ENCODE results near the gene ATP5PB. TPM values are rescaled to one million over a fixed set of nuclear protein-coding genes. Genes with fewer than 3 reads are reported as not detected.

The ATP5PB gene
- total RNA-seq, 4 donors from 2014 or later = 91.2 to 176 (median 103) TPM

DNA sequence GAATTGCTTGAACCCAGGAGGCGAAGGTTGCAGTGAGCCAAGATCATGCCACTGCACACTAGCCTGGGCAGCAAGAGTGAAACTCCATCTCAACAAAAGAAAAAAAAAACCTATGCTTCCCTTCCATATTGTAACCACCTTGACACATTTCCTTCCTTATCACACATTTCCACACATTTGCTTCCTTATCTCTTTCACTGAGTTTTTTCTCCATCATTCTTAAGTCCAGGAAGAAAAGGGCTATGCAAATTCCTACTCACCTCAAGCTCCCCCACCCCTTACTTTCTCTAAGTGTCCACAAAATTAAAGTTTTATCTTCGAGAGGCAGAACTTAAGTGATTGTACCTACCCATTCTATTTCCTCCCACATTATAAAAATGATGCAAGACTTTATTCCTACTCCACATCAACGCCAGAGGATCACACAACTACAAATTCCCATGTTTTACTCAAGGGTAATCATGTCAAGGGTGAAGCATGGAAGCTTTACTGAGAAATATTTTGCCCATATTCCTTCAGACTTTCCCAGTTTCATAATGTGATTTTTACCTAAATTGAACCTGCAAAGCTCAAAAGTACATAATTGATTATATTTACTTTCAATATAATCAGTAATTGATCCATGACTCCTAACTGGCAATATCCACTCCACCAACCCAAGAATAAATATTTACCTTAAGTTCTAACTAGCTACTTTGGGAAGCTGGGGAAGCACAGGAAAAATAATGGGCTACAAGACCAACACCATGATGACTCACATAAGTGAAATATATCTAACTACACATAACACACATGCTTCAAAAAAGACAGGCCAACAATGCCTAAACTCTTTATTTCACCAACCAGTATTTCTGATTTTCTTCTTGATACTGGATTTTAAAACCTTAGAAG, 9.6 kb upstream of the ATP5PB start:
- WGBS, 2 donors = 90 to 94% methylated on average over 3 of the region's 3 CpGs
- TF ChIP-seq POLR2A (IDR thresholded peaks at IDR 0.05) (no peak), EP300 (IDR thresholded peaks at IDR 0.05) (no peak)
- TF ChIP-seq, protein P1, sequence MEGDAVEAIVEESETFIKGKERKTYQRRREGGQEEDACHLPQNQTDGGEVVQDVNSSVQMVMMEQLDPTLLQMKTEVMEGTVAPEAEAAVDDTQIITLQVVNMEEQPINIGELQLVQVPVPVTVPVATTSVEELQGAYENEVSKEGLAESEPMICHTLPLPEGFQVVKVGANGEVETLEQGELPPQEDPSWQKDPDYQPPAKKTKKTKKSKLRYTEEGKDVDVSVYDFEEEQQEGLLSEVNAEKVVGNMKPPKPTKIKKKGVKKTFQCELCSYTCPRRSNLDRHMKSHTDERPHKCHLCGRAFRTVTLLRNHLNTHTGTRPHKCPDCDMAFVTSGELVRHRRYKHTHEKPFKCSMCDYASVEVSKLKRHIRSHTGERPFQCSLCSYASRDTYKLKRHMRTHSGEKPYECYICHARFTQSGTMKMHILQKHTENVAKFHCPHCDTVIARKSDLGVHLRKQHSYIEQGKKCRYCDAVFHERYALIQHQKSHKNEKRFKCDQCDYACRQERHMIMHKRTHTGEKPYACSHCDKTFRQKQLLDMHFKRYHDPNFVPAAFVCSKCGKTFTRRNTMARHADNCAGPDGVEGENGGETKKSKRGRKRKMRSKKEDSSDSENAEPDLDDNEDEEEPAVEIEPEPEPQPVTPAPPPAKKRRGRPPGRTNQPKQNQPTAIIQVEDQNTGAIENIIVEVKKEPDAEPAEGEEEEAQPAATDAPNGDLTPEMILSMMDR (IDR thresholded peaks at IDR 0.05) = no peak
- no peak for DNase-seq (ENCODE audit: low spot score in 2 of 2)
- Histone ChIP-seq H3K9me3 (no peaks in the 10 kb centered on the region), H3K27ac (no peak overlapping the region), H3K4me3 (no peak overlapping the region), H3K4me1 (no peaks in the 10 kb centered on the region), H3K27me3 (no peaks in the 10 kb centered on the region), H3K36me3 (peaks cover 0 to 76% (median 22%) of the 10 kb centered on the region in 3 donors)

DNA sequence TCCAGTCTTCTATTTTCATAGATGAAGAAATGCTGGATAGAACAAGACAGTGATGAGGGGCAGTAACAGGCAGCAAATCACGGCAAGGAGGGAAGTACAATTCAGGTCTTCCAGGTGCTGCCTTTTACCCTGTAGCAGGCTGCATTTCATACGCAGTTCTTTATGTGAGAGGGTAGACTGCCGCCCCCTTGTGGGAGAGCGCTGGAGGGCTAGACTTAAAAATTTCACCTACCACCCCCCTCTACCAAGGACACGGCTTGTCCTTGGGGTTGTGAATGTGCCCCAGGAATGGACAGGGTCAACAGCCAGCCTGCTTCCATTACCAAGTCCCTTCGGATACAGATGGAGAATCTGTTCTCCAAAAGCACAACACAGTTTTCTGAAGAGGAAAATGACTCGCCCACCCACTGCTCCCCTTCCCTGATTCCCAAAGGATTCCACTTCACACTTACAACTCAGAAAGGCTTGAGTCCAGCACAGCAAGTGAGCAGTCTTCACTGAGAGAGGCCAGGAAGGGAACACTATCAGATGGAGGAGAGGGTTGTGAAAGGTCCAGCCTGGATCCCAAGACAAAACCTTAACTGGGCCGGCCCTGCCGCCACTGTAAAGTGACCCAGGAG, 7.6 kb upstream of the ATP5PB start:
- H3K27ac ChIP-seq = no peak overlapping the region
- DNase-seq (ENCODE audit: low spot score in 2 of 2) = no peak
- no peaks in the 10 kb centered on the region for H3K27me3 ChIP-seq
- no peak for TF ChIP-seq POLR2A (IDR thresholded peaks at IDR 0.05)
- no peak for TF ChIP-seq EP300 (IDR thresholded peaks at IDR 0.05)
- TF ChIP-seq, protein P1 (IDR thresholded peaks at IDR 0.05) = peak in 1 of 5 experiments; percentile 33
- no peaks in the 10 kb centered on the region for H3K4me1 ChIP-seq
- H3K4me3 ChIP-seq = no peak overlapping the region
- 66 to 70% methylated on average over 9 of the region's 9 CpGs for WGBS, 2 donors
- peaks cover 0 to 95% (median 22%) of the 10 kb centered on the region in 3 donors for H3K36me3 ChIP-seq
- H3K9me3 ChIP-seq = no peaks in the 10 kb centered on the region

DNA sequence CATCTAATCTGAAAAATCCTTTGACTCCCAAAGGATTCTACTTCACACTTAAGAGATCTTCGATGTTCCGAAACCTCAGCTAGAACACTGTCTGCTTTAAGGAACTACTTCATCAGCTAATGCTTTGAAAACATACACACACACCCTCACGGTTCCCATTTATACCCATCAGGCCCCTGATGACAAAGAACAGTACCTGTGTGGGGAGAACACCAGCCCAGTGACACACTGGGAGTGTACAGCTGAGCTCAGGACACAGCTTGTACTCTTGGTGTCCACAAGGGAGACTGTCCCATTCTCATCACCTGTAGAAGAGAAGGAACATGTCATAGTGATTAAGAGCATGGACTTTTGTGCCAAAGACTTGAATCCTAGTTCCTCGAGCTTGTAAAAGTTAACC, 6.8 kb upstream of the ATP5PB start:
- TF ChIP-seq, protein P1 (IDR thresholded peaks at IDR 0.05) = no peak
- TF ChIP-seq EP300 (IDR thresholded peaks at IDR 0.05) = no peak
- no peak for TF ChIP-seq POLR2A (IDR thresholded peaks at IDR 0.05)
- no peak for DNase-seq (ENCODE audit: low spot score in 2 of 2)
- Histone ChIP-seq H3K4me3 (no peak overlapping the region), H3K27ac (no peak overlapping the region), H3K36me3 (peaks cover 0 to 94% (median 22%) of the 10 kb centered on the region in 3 donors), H3K27me3 (no peaks in the 10 kb centered on the region), H3K4me1 (peaks cover 0 to 6% (median 4%) of the 10 kb centered on the region in 4 donors), H3K9me3 (no peaks in the 10 kb centered on the region)
- 79 to 85% methylated on average over 4 of the region's 4 CpGs for WGBS, 2 donors

DNA sequence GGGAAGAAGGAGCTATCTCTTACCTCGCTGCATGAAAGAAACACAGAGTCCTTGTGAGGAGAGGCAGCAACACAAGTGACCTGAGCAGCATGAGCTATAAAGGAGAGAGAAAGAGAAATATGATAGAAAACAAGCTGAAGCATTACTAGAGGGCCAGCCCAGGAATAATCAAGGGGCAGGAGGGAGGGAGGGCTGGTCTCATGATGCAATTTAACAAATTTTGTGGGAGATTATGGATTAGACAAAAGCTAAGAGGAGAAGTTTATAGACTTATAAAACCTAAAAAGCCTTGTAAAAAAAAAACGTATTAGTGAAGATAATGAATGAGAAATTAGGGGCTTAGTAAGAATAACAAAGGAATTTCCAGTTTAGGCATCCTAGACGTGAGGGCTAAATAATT, 5.2 kb upstream of the ATP5PB start:
- H3K27ac ChIP-seq = no peak overlapping the region
- WGBS, 2 donors = 82 to 87% methylated on average over 3 of the region's 3 CpGs
- TF ChIP-seq POLR2A (IDR thresholded peaks at IDR 0.05) (no peak), EP300 (IDR thresholded peaks at IDR 0.05) (no peak)
- TF ChIP-seq, protein P1 (IDR thresholded peaks at IDR 0.05) = no peak
- DNase-seq (ENCODE audit: low spot score in 2 of 2) = no peak
- H3K9me3 ChIP-seq = no peaks in the 10 kb centered on the region
- no peak overlapping the region for H3K4me3 ChIP-seq
- H3K27me3 ChIP-seq = no peaks in the 10 kb centered on the region
- peaks cover 0 to 79% (median 22%) of the 10 kb centered on the region in 3 donors for H3K36me3 ChIP-seq
- peaks cover 0 to 17% (median 13%) of the 10 kb centered on the region in 4 donors for H3K4me1 ChIP-seq

DNA sequence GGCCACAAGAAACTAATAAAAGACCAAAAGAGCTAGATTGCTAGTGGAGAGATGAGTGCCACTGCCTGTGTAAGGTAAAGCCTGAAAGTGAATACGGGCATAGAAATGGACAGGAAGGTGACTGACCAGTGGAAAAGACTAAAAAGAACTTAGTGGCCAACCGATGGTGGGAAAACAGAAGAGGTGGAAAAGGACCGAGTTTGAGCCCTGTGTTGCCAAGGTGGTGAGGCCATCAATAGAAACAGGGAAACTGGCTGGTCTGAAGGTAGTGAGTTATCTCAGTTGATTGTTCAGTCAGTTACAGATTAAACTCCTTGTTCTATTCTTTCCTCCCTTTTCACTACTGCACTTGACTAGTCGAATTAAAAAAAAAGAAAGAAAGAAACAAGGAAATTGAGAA, 2.7 kb upstream of the ATP5PB start:
- DNase-seq (ENCODE audit: low spot score in 2 of 2) = no peak
- Histone ChIP-seq H3K27ac (no peak overlapping the region), H3K36me3 (peaks cover 0 to 57% (median 18%) of the 10 kb centered on the region in 3 donors), H3K9me3 (no peaks in the 10 kb centered on the region), H3K4me3 (no peak overlapping the region), H3K27me3 (no peaks in the 10 kb centered on the region), H3K4me1 (peaks cover 0 to 34% (median 30%) of the 10 kb centered on the region in 4 donors)
- TF ChIP-seq, protein P1 (IDR thresholded peaks at IDR 0.05) = no peak
- no peak for TF ChIP-seq POLR2A (IDR thresholded peaks at IDR 0.05)
- no peak for TF ChIP-seq EP300 (IDR thresholded peaks at IDR 0.05)
- WGBS, 2 donors = 90 to 94% methylated on average over 4 of the region's 4 CpGs
